HepG2 (cell line): ENCODE results near the gene SLBP. TPM values are rescaled to one million over a fixed set of nuclear protein-coding genes. Genes with fewer than 3 reads are reported as not detected.

ENCODE experiments used
- ATAC-seq: fragments of 200-7000 bp; cut with Tn5 transposase; 3 replicates; pipeline ENCODE4 v1.9.1; 2020; ENCODE audit warnings: mild to moderate bottlenecking, moderate library complexity
- BruUV-seq: library from RNA; stranded (reverse); fragments of 400-500 nt; replicated peaks from 2 replicates; lab custom pipeline; 2021; lab: Mats Ljungman, UMichigan
- CTCF ChIA-PET: fragments of 300-600 bp; formaldehyde crosslinking; extraction: SDS; loops from one replicate; lab custom pipeline; 2021; ENCODE audit warnings: low total read pairs, inconsistent platforms, low intra/inter-chr PET ratio; lab: Yijun Ruan, JAX
- POLR2A ChIA-PET: fragments of 350-600 bp; sonication (Branson Sonifier 250); formaldehyde crosslinking; loops from one replicate; lab custom pipeline; 2020; ENCODE audit warnings: antibody characterized with exemption, inconsistent platforms; lab: Yijun Ruan, JAX
- DNase-seq: peaks from one replicate; pipeline ENCODE4 v3.0.0-alpha.2; 2015; ENCODE audit warnings: low spot score
- FAIRE-seq: peaks from 3 replicates; lab custom pipeline; 2011; peaks lifted over from hg19 to GRCh38; lab: Jason Lieb, UNC
- H2AFZ ChIP-seq: one replicate; pipeline ENCODE4 v1.6.1; 2011; ENCODE audit warnings: low read length, inconsistent platforms
- H3K27ac ChIP-seq: fragments of 300-600 bp; 3 replicates; pipeline ENCODE4 v1.8.0; 2011; ENCODE audit warnings: mixed run types, mild to moderate bottlenecking, mixed read lengths, low read length, inconsistent platforms; ENCODE audit not compliant: insufficient read depth; ENCODE audit errors: extremely low read length
- H3K27me3 ChIP-seq, 2 experiments: fragments of 200-600 bp in 1 of 2; 2 replicates in 1 of 2; 3 replicates in 1 of 2; pipeline versions ENCODE4 v1.6.0 to v1.8.0; 2011; ENCODE audit warnings: low read length in 2 of 2, mild to moderate bottlenecking in 2 of 2, moderate library complexity in 2 of 2, inconsistent platforms in 1 of 2; ENCODE audit not compliant: insufficient read depth in 2 of 2, control insufficient read depth in 1 of 2
- H3K36me3 ChIP-seq, 2 experiments: fragments of 200-600 bp in 1 of 2; replicated peaks in 1 of 2; 2 replicates in 1 of 2; 3 replicates in 1 of 2; pipeline versions ENCODE4 v1.5.1 to v1.8.0; 2011; ENCODE audit warnings: low read length in 2 of 2, inconsistent platforms in 1 of 2; ENCODE audit not compliant: insufficient read depth in 2 of 2, control insufficient read depth in 1 of 2
- H3K4me1 ChIP-seq: 2 replicates; pipeline ENCODE4 v1.5.1; 2012; ENCODE audit warnings: low read length, inconsistent platforms; ENCODE audit not compliant: insufficient read depth
- H3K4me2 ChIP-seq: 2 replicates; pipeline ENCODE4 v1.6.0; 2011; ENCODE audit warnings: low read depth, low read length, inconsistent platforms
- H3K4me3 ChIP-seq, 3 experiments: fragments of 200-600 bp in 1 of 3; sonication (generic), shearing (Covaris generic) in 1 of 3; replicated peaks in 1 of 3; 2 replicates each; pipeline ENCODE4 v1.5.1; 2011 to 2016; ENCODE audit warnings: low read length in 3 of 3, inconsistent platforms in 2 of 3, low read depth in 2 of 3, mild to moderate bottlenecking in 2 of 3, control low read depth in 1 of 3, mixed read lengths in 1 of 3; ENCODE audit not compliant: insufficient read depth in 1 of 3
- H3K79me2 ChIP-seq: one replicate; pipeline ENCODE4 v1.6.1; 2011; ENCODE audit warnings: low read length, inconsistent platforms; ENCODE audit not compliant: insufficient read depth
- H3K9ac ChIP-seq: 2 replicates; pipeline ENCODE4 v1.6.0; 2011; ENCODE audit warnings: mild to moderate bottlenecking, low read depth, low read length, inconsistent platforms; ENCODE audit not compliant: insufficient read depth
- H3K9me3 ChIP-seq: 2 replicates; pipeline ENCODE4 v1.5.1; 2012; ENCODE audit warnings: mild to moderate bottlenecking, low read length
- H4K20me1 ChIP-seq: 2 replicates; pipeline ENCODE4 v1.6.0; 2011; ENCODE audit warnings: inconsistent platforms, mild to moderate bottlenecking, low read length, moderate library complexity; ENCODE audit not compliant: insufficient read depth
- NFKB2 ChIP-seq: sonication (generic); formaldehyde crosslinking; IDR thresholded peaks from 2 replicates; pipeline ENCODE4 v1.4.0; 2020; ENCODE audit warnings: missing genetic modification reagents, borderline replicate concordance
- ZNF512 ChIP-seq: sonication (generic); formaldehyde crosslinking; IDR thresholded peaks from 2 replicates; pipeline ENCODE4 v1.4.0; 2020; ENCODE audit warnings: mild to moderate bottlenecking, missing genetic modification reagents
- WGBS: methylation state at CpG from one replicate; pipeline ENCODE4 v1.1.6; 2017; ENCODE audit warnings: low lambda C conversion rate; 5-methylcytosine and 5-hydroxymethylcytosine counted together
- in situ Hi-C: cut with HindIII; loops from 2 replicates; pipeline ENCODE4 v1.10.0; 2017; ENCODE audit warnings: low pct_unique_long_range_greater_than_20kb; ENCODE audit not compliant: extremely low pct_ligation_motif_present
- intact Hi-C: fragments of 100-400 bp; cut with micrococcal nuclease; formaldehyde crosslinking; loops from one replicate; pipeline ENCODE4 v1.10.0; 2022; ENCODE audit not compliant: unreplicated experiment
- polyA plus RNA-seq, 8 experiments: library from polyadenylated mRNA; depleted of rRNA in 3 of 8; stranded (reverse) in 7 of 8; unstranded in 1 of 8; fragments of >200 nt; fragmentation: Illumina TruSeq in 4 of 8; extraction: Trizol in 4 of 8; gene quantifications; 2 replicates each; pipeline versions ENCODE4 v1.2.1 to v1.2.3, GENCODE V29; 2011 to 2016; ENCODE audit warnings: low read depth in 4 of 8, missing spikeins in 1 of 8, mixed read lengths in 1 of 8; ENCODE audit not compliant: insufficient read depth in 1 of 8
- total RNA-seq, 5 experiments: library from RNA; depleted of rRNA; stranded (reverse); fragments of >200 nt; fragmentation: Illumina TruSeq; extraction: Trizol; gene quantifications; 2 replicates each; pipeline ENCODE4 v1.2.3, GENCODE V29; 2016; ENCODE audit warnings: low read depth in 1 of 5
- TF ChIP-seq, protein P1 (sequence below): sonication (generic); formaldehyde crosslinking; IDR thresholded peaks from 2 replicates; pipeline ENCODE4 v1.5.0; 2020; ENCODE audit warnings: missing genetic modification reagents
- TF ChIP-seq, protein P2 (sequence below): sonication (generic); formaldehyde crosslinking; IDR thresholded peaks from 2 replicates; pipeline ENCODE4 v1.8.1; 2023; ENCODE audit warnings: mild to moderate bottlenecking, missing genetic modification reagents

The SLBP gene
- total and polyA plus RNA-seq, 2 of the 13 experiments (the other 11 are each of a cell fraction or from before 2014, with no cell fraction given): 43.9 to 104 TPM

DNA sequence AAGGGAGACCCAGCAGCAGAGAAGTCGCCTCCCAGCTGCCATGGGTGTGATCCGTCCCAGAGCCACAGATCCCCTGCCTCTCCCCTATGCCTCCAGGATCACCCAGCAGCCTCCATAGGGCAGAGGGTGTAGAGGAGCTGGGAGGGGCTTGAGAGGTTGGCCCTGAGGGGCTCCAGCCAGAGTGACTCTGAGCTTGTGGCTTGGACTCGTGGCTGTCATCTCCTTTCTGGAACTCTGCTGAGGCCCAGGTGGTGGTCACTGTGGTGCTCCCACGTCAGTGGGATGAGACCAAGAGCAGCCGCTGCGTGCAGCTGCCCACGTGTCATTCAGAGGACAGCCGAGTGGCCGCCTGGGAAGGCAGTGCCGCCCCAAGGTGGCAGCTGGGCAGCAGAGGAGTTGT is 13.4 kb upstream of the SLBP start:
- no peak for DNase-seq
- H3K4me1 ChIP-seq: peaks cover 32% of the 10 kb centered on the region
- no peak for FAIRE-seq
- BruUV-seq: no TSS peak
- CTCF ChIA-PET: interaction anchor here (1.2 to 2.0 kb wide), 3 partner anchors 30 to 84 kb away, joined by 3 to 40 read pairs (median 6); no protein-coding TSS in a partner anchor
- H3K27me3 ChIP-seq: no peaks in the 10 kb centered on the region
- no peak overlapping the region for H3K27ac ChIP-seq
- TF ChIP-seq NFKB2 (CRISPR knock-in tag) (no peak), ZNF512 (no peak)
- TF ChIP-seq, protein P1, sequence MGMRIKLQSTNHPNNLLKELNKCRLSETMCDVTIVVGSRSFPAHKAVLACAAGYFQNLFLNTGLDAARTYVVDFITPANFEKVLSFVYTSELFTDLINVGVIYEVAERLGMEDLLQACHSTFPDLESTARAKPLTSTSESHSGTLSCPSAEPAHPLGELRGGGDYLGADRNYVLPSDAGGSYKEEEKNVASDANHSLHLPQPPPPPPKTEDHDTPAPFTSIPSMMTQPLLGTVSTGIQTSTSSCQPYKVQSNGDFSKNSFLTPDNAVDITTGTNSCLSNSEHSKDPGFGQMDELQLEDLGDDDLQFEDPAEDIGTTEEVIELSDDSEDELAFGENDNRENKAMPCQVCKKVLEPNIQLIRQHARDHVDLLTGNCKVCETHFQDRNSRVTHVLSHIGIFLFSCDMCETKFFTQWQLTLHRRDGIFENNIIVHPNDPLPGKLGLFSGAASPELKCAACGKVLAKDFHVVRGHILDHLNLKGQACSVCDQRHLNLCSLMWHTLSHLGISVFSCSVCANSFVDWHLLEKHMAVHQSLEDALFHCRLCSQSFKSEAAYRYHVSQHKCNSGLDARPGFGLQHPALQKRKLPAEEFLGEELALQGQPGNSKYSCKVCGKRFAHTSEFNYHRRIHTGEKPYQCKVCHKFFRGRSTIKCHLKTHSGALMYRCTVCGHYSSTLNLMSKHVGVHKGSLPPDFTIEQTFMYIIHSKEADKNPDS (CRISPR knock-in tag): peak; percentile 47; the same call in 1 of the 2 replicates
- TF ChIP-seq, protein P2, sequence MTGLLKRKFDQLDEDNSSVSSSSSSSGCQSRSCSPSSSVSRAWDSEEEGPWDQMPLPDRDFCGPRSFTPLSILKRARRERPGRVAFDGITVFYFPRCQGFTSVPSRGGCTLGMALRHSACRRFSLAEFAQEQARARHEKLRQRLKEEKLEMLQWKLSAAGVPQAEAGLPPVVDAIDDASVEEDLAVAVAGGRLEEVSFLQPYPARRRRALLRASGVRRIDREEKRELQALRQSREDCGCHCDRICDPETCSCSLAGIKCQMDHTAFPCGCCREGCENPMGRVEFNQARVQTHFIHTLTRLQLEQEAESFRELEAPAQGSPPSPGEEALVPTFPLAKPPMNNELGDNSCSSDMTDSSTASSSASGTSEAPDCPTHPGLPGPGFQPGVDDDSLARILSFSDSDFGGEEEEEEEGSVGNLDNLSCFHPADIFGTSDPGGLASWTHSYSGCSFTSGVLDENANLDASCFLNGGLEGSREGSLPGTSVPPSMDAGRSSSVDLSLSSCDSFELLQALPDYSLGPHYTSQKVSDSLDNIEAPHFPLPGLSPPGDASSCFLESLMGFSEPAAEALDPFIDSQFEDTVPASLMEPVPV (CRISPR knock-in tag): no peak
- no peak overlapping the region for H3K4me3 ChIP-seq
- H2AFZ ChIP-seq: no peak overlapping the region
- peaks cover 3% of the 10 kb centered on the region; the same call in 1 of the 2 replicates for H4K20me1 ChIP-seq
- H3K4me2 ChIP-seq: no peak overlapping the region
- no peaks in the 10 kb centered on the region for H3K9me3 ChIP-seq
- in situ Hi-C loops: loop anchor here (5.0 kb wide), 1 partner anchor 33 kb away; no protein-coding TSS in a partner anchor
- no peak for ATAC-seq
- H3K36me3 ChIP-seq: peaks cover 17 to 50% of the 10 kb centered on the region in 2 experiments; a peak in 4 of 5 replicates
- intact Hi-C loops: no loop called here
- H3K9ac ChIP-seq: no peak overlapping the region
- H3K79me2 ChIP-seq: peaks cover 28% of the 10 kb centered on the region
- POLR2A ChIA-PET: no interaction called here
- WGBS: 98% methylated on average over 10 of the region's 10 CpGs
